ENCODE results near the gene ZFAND5.

Gene ZFAND5

DNA sequence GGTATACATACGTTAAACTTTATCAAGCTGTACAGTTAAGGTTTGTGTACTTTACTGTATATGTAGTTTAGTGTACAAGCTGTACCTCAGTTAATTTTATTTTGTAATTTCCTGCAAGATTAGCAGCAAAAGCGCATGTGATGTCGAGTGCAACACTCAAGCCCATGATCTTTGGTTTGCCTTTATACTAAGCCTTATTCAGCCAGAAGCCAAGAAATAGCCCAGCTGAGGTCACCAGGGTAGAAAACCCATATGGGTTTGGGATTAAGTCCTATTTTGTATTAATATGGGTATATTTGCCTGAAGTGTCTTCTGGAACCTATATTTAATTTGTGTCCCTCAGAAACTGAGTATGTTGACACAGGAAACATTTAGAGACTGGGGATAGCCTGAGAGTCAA lies 59.3 kb downstream of the ZFAND5 start:
- TF ChIP-seq, protein P1, sequence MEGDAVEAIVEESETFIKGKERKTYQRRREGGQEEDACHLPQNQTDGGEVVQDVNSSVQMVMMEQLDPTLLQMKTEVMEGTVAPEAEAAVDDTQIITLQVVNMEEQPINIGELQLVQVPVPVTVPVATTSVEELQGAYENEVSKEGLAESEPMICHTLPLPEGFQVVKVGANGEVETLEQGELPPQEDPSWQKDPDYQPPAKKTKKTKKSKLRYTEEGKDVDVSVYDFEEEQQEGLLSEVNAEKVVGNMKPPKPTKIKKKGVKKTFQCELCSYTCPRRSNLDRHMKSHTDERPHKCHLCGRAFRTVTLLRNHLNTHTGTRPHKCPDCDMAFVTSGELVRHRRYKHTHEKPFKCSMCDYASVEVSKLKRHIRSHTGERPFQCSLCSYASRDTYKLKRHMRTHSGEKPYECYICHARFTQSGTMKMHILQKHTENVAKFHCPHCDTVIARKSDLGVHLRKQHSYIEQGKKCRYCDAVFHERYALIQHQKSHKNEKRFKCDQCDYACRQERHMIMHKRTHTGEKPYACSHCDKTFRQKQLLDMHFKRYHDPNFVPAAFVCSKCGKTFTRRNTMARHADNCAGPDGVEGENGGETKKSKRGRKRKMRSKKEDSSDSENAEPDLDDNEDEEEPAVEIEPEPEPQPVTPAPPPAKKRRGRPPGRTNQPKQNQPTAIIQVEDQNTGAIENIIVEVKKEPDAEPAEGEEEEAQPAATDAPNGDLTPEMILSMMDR (IDR thresholded peaks at IDR 0.05; ENCODE audit: low read length, missing control alignments) = no peak
- no peak overlapping the region for H3K4me3 ChIP-seq (replicated peaks; ENCODE audit: low read depth, low read length)
- DNase-seq (ENCODE audit: low read depth) = no peak

DNA sequence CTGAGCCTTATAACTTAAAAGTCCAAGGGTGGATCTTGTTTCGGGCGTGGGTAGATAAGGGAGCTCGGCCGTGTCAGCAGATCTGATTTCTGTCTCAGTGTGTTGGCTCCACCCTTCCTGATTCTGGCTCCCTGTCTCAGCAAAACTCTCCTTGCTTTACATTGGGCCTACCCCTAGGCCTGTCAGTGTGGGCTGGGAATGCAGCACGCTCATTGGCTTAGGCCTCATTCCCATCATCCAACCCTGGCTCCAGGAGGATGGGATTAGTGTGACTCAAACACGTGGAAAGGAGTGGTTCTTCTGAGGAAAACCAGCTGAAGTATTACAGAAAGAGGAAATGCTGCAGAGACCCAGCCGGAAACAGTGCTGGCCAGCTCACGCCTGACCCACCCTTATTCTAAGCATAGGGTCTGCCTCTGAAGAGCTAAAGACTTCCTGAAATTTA lies 59.9 kb downstream of the ZFAND5 start:
- peak; percentile 69 for DNase-seq (ENCODE audit: low read depth)
- TF ChIP-seq, protein P1 (IDR thresholded peaks at IDR 0.05; ENCODE audit: low read length, missing control alignments) = no peak
- no peak overlapping the region for H3K4me3 ChIP-seq (replicated peaks; ENCODE audit: low read depth, low read length)

DNA sequence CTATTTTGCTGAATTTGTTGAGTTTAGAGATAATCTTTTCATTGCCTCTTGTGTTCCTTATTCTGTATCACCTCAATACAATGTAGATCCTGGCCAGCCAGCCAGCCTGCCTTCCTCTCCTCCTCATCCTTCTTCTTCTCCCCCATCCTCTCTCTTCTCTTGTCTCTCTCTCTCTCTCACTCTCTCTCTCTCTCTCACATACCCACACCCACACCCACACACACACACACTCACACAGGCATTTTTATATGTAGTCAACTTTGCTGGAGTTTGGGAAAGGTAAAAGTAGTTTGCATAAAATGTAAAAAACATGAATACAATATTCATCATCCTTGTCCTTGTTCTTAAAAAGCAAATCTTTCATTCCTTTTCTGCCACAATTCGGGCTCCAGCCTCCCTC lies 60.5 kb downstream of the ZFAND5 start:
- no peak overlapping the region for H3K4me3 ChIP-seq (replicated peaks; ENCODE audit: low read depth, low read length)
- no peak for DNase-seq (ENCODE audit: low read depth)

More for the DNA sequence above, 60.5 kb downstream of the ZFAND5 start:
- TF ChIP-seq, protein P1 (IDR thresholded peaks at IDR 0.05; ENCODE audit: low read length, missing control alignments) = no peak
